Panc1 (cell line): ENCODE data around the gene EEF1A2.

Experiments used
- POLR2AphosphoS5 ChIP-seq: IDR thresholded peaks from 2 replicates; pipeline ENCODE4 v1.6.1; 2012; ENCODE audit warnings: mild to moderate bottlenecking, low read depth, low read length, moderate library complexity
- SIN3A ChIP-seq: IDR thresholded peaks from 2 replicates; pipeline ENCODE4 v1.6.1; 2012; ENCODE audit warnings: low read depth, mild to moderate bottlenecking, low read length, moderate library complexity, borderline replicate concordance; ENCODE audit not compliant: insufficient read depth
- TCF7L2 ChIP-seq: IDR thresholded peaks from 2 replicates; pipeline ENCODE4 v1.6.1; 2011; ENCODE audit warnings: mild to moderate bottlenecking, low read depth, low read length, inconsistent platforms
- TF ChIP-seq, protein P1 (sequence below): fragments of 450-650 bp; IDR thresholded peaks from 2 replicates; pipeline ENCODE4 v1.5.1; 2017; ENCODE audit warnings: mild to moderate bottlenecking
- TF ChIP-seq, protein P2 (sequence below), 2 experiments: IDR thresholded peaks; 2 replicates each; pipeline ENCODE4 v1.6.1; 2011 to 2012; ENCODE audit warnings: low read depth in 2 of 2, control low read depth in 1 of 2, low read length in 1 of 2, mild to moderate bottlenecking in 1 of 2, moderate library complexity in 1 of 2; ENCODE audit not compliant: insufficient read depth in 1 of 2

DNA sequence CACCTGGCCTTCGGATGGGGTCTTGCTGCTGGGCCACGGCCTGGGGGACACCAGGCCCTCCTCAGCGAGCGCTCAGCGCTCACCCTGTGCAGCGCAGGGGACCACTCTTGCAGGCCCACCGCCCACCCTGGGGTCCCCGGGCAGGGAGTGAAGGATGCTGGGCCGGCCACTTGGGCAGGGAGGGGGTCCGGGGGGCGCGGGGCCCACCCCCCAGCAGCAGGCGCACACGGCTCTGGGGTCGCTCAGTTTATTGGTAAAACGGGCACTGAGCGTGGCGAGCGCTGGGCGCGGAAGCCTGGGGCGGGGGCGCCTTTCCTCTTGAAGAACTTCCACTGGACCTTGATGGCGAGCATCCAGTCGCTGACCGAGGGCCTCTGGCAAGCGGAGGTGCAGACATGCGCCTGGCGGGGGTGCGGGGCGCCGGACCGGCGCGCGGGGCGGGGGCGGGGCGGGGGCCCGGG lies 11.1 kb downstream of the EEF1A2 start:
- TF ChIP-seq, protein P1, sequence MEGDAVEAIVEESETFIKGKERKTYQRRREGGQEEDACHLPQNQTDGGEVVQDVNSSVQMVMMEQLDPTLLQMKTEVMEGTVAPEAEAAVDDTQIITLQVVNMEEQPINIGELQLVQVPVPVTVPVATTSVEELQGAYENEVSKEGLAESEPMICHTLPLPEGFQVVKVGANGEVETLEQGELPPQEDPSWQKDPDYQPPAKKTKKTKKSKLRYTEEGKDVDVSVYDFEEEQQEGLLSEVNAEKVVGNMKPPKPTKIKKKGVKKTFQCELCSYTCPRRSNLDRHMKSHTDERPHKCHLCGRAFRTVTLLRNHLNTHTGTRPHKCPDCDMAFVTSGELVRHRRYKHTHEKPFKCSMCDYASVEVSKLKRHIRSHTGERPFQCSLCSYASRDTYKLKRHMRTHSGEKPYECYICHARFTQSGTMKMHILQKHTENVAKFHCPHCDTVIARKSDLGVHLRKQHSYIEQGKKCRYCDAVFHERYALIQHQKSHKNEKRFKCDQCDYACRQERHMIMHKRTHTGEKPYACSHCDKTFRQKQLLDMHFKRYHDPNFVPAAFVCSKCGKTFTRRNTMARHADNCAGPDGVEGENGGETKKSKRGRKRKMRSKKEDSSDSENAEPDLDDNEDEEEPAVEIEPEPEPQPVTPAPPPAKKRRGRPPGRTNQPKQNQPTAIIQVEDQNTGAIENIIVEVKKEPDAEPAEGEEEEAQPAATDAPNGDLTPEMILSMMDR, result no peak
- TF ChIP-seq TCF7L2 (no peak), SIN3A (no peak), POLR2AphosphoS5 (no peak)
- TF ChIP-seq, protein P2, sequence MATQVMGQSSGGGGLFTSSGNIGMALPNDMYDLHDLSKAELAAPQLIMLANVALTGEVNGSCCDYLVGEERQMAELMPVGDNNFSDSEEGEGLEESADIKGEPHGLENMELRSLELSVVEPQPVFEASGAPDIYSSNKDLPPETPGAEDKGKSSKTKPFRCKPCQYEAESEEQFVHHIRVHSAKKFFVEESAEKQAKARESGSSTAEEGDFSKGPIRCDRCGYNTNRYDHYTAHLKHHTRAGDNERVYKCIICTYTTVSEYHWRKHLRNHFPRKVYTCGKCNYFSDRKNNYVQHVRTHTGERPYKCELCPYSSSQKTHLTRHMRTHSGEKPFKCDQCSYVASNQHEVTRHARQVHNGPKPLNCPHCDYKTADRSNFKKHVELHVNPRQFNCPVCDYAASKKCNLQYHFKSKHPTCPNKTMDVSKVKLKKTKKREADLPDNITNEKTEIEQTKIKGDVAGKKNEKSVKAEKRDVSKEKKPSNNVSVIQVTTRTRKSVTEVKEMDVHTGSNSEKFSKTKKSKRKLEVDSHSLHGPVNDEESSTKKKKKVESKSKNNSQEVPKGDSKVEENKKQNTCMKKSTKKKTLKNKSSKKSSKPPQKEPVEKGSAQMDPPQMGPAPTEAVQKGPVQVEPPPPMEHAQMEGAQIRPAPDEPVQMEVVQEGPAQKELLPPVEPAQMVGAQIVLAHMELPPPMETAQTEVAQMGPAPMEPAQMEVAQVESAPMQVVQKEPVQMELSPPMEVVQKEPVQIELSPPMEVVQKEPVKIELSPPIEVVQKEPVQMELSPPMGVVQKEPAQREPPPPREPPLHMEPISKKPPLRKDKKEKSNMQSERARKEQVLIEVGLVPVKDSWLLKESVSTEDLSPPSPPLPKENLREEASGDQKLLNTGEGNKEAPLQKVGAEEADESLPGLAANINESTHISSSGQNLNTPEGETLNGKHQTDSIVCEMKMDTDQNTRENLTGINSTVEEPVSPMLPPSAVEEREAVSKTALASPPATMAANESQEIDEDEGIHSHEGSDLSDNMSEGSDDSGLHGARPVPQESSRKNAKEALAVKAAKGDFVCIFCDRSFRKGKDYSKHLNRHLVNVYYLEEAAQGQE (IDR thresholded peaks at IDR 0.05; ENCODE audit: insufficient read depth in 1 of 2, low read depth in 2 of 2, low read length in 1 of 2), result no peak
